Cardiac fibroblast (primary cell): Measurements from ENCODE around the gene KCNK5.

Experiments used
- DNase-seq, 2 donors: peaks; one replicate each; pipeline versions ENCODE4 v3.0.0 to v3.0.0-alpha.2; 2010; ENCODE audit warnings: low read depth in 2 of 2
- H3K4me3 ChIP-seq, 2 donors: replicated peaks in 1 of 2; 1 replicate in 1 of 2; 2 replicates in 1 of 2; pipeline ENCODE4 v1.5.1; 2011; ENCODE audit warnings: low read depth in 2 of 2, low read length in 2 of 2, mild to moderate bottlenecking in 2 of 2, moderate library complexity in 1 of 2
- CTCF ChIP-seq: IDR thresholded peaks from one replicate; pipeline ENCODE4 v1.5.1; 2011; ENCODE audit warnings: low read depth, mild to moderate bottlenecking, low read length, inconsistent platforms

The KCNK5 gene

GRCh38 chr6:39144481-39145173, 84.6 kb downstream of the KCNK5 start:
- TF ChIP-seq CTCF: no peak
- DNase-seq: no peak
- no peak overlapping the region for H3K4me3 ChIP-seq

DNA sequence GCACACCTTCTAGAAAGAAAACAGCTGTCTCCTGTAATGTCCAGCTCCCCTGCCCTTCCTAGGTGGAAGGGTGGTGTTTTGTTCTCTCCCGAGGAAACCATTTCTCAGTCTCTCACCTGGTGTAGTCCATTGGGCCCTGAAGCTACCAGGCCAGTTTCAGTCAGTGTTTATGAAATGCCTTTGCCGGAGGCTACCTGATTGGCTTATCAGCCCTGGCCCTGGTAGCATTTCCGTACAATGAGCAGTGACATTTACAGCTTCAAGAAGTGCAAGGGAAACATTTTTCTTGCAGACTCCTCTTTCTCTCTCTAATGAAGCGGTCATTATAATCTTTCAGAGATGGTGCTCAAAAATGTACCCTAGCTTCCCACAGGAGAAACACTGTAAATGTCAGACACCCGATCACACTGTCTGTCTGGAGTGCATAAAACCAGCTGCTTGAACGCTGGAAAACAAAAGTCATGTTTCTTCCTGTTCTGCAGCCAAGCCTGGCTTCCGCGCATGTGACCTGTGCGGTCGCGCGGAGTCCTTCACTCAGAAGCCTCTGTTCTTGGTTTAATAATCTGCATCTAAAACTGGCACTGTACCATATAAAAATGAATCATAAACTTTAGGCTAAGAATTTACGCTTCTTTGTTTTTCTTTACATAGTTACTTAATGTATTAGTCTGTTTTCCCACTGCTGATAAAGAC, 85.9 kb downstream of the KCNK5 start:
- peak; percentile 28 to 29 for DNase-seq
- no peak overlapping the region for H3K4me3 ChIP-seq
- no peak for TF ChIP-seq CTCF

- no peak overlapping the region for H3K4me3 ChIP-seq
- no peak for TF ChIP-seq CTCF
- DNase-seq: no peak
Measured at GRCh38 chr6:39140556-39141167, 88.6 kb downstream of the KCNK5 start.
